Ascending aorta (tissue), 2 donors: ENCODE results near the gene GABRB1. TPM values are rescaled to one million over a fixed set of nuclear protein-coding genes. Genes with fewer than 3 reads are reported as not detected.

Experiments used
- DNase-seq, 2 donors: peaks; one replicate each; pipeline ENCODE4 v3.0.0-alpha.2; 2019; ENCODE audit warnings: low spot score in 2 of 2
- H3K27ac ChIP-seq, 2 donors: fragments of 200-600 bp; sonication (generic); one replicate each; pipeline ENCODE4 v1.5.1; 2016 to 2017; ENCODE audit warnings: mild to moderate bottlenecking in 1 of 2
- H3K27me3 ChIP-seq: fragments of 200-600 bp; sonication (generic); one replicate; pipeline ENCODE4 v1.5.1; 2017
- H3K36me3 ChIP-seq, 2 donors: fragments of 200-600 bp; sonication (generic); one replicate each; pipeline ENCODE4 v1.5.1; 2016
- H3K4me1 ChIP-seq, 2 donors: fragments of 200-600 bp; sonication (generic); one replicate each; pipeline ENCODE4 v1.5.1; 2016 to 2017; ENCODE audit warnings: mild to moderate bottlenecking in 1 of 2
- H3K4me3 ChIP-seq, 2 donors: fragments of 200-600 bp; sonication (generic); one replicate each; pipeline ENCODE4 v1.5.1; 2016 to 2017; ENCODE audit warnings: mild to moderate bottlenecking in 1 of 2
- H3K9me3 ChIP-seq, 2 donors: fragments of 200-600 bp; sonication (generic); one replicate each; pipeline ENCODE4 v1.5.1; 2016
- CTCF ChIP-seq, 3 experiments: fragments of 200-600 bp in 2 of 3; fragments of 450-650 bp in 1 of 3; sonication (generic) in 2 of 3; IDR thresholded peaks; one replicate each; pipeline ENCODE4 v1.5.1; 2016 to 2019; ENCODE audit warnings: antibody characterized with exemption in 3 of 3, mild to moderate bottlenecking in 1 of 3, moderate library complexity in 1 of 3
- intact Hi-C: fragments of 100-400 bp; cut with DNase I; formaldehyde crosslinking; loops from one replicate; pipeline ENCODE4 v1.15.1; 2023
- total RNA-seq: library from RNA; depleted of rRNA; stranded (reverse); fragments of >200 nt; gene quantifications from one replicate; pipeline ENCODE4 v1.1.0, GENCODE V29; 2016

Gene GABRB1
- total RNA-seq, 1 donor from 2014 or later: 0.53 TPM

GRCh38 chr4:47045261-47045660 lies 13.9 kb downstream of the GABRB1 start:
- no peak for TF ChIP-seq CTCF (IDR thresholded peaks at IDR 0.05)
- no peak overlapping the region for H3K27ac ChIP-seq
- no peaks in the 10 kb centered on the region for H3K27me3 ChIP-seq
- no peak for DNase-seq
- no peak overlapping the region for H3K4me3 ChIP-seq
- intact Hi-C loops: no loop called here
- H3K9me3 ChIP-seq: no peaks in the 10 kb centered on the region
- no peaks in the 10 kb centered on the region for H3K4me1 ChIP-seq
- no peaks in the 10 kb centered on the region for H3K36me3 ChIP-seq

DNA sequence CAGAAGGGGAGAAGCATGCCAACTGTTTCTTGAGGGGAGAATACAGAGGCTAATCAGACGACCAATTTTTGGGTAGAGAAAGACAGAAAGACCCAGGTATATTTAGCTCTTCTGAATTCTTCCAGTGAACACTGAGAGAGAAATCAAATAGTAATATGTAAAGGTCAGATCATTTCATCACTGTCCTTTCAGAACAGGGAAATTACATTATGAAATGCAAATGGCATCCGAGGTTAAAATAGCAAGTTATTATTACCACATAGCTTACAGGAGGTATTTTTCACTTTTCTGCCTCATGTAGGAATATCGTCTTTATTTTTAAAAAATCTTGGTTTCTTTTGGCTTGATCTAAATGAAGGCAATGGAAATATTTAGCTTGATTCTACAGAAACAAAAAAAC lies 18.0 kb downstream of the GABRB1 start:
- Histone ChIP-seq H3K9me3 (no peaks in the 10 kb centered on the region), H3K4me3 (no peak overlapping the region), H3K27ac (no peak overlapping the region), H3K36me3 (no peaks in the 10 kb centered on the region), H3K27me3 (no peaks in the 10 kb centered on the region), H3K4me1 (no peaks in the 10 kb centered on the region)
- TF ChIP-seq CTCF (IDR thresholded peaks at IDR 0.05): no peak
- intact Hi-C loops: no loop called here
- no peak for DNase-seq

GRCh38 chr4:47050761-47051725 lies 19.7 kb downstream of the GABRB1 start:
- H3K27ac ChIP-seq: no peak overlapping the region
- DNase-seq: no peak
- TF ChIP-seq CTCF (IDR thresholded peaks at IDR 0.05): no peak
- no peaks in the 10 kb centered on the region for H3K27me3 ChIP-seq
- no peak overlapping the region for H3K4me3 ChIP-seq
- intact Hi-C loops: no loop called here
- H3K9me3 ChIP-seq: no peaks in the 10 kb centered on the region
- H3K36me3 ChIP-seq: no peaks in the 10 kb centered on the region
- no peaks in the 10 kb centered on the region for H3K4me1 ChIP-seq

- H3K4me3 ChIP-seq: no peak overlapping the region
- no peak for DNase-seq
- no peaks in the 10 kb centered on the region for H3K4me1 ChIP-seq
- no peak for TF ChIP-seq CTCF (IDR thresholded peaks at IDR 0.05)
- intact Hi-C loops: no loop called here
- no peak overlapping the region for H3K27ac ChIP-seq
- no peaks in the 10 kb centered on the region for H3K9me3 ChIP-seq
- H3K36me3 ChIP-seq: no peaks in the 10 kb centered on the region
- H3K27me3 ChIP-seq: no peaks in the 10 kb centered on the region
These were observed 22.1 kb downstream of the GABRB1 start for GRCh38 chr4:47053485-47053884.

DNA sequence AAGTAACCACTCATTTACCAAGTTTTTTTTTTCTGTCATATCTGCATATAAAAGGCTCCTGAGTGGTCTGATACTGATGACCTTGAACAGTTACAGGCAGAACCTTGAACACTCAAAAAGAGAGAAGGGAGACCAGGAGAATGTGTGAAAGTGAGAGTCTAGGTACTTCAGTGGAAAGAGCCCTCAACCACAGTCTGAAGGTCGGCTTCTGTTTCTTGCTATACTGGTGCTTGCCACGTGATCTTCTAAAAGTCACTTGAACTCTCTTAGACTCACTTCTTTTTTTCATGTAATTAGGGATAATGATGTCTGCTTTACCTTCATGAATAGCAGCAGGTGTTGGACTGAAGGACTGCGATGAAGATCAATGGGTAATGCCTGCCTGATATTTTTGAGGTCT lies 22.8 kb downstream of the GABRB1 start:
- DNase-seq: no peak
- H3K27me3 ChIP-seq: no peaks in the 10 kb centered on the region
- H3K27ac ChIP-seq: no peak overlapping the region
- intact Hi-C loops: no loop called here
- H3K4me3 ChIP-seq: no peak overlapping the region
- H3K4me1 ChIP-seq: no peaks in the 10 kb centered on the region
- no peak for TF ChIP-seq CTCF (IDR thresholded peaks at IDR 0.05)
- H3K9me3 ChIP-seq: no peaks in the 10 kb centered on the region
- H3K36me3 ChIP-seq: no peaks in the 10 kb centered on the region
